Naive thymus-derived CD4-positive, alpha-beta T cell (primary cell): ENCODE measurements around the gene CEP85. TPM values are rescaled to one million over a fixed set of nuclear protein-coding genes. Genes with fewer than 3 reads are reported as not detected.

Experiments used
- polyA plus RNA-seq, 2 donors: library from polyadenylated mRNA; unstranded; fragments of 300-500 nt; fragmentation: Illumina TruSeq; gene quantifications; one replicate each; pipeline ENCODE4 v1.2.3, GENCODE V29; 2021
- total RNA-seq, 6 experiments: library from RNA in 5 of 6; stranded (reverse) in 5 of 6; gene quantifications; 1 replicate in 5 of 6; 2 replicates in 1 of 6; pipeline ENCODE4 v1.2.3 and lab custom pipeline; 2021 to 2026

The CEP85 gene
- total and polyA plus RNA-seq, 7 experiments from 2014 or later, result 5.4 to 34.8 (median 18.1) TPM

Other genes starting within 250 kb of the CEP85 start
- 10 to 100 TPM; 11.4 to 36.0 (median 12.7) TPM for gene PAFAH2, start 236.1 kb upstream of the CEP85 start, total RNA-seq
- gene PAFAH2, start 236.1 kb upstream of the CEP85 start, polyA plus RNA-seq, result 10 to 100 TPM; 19.5 to 23.7 TPM
- gene EXTL1, start 212.4 kb upstream of the CEP85 start, total RNA-seq, result under 1 TPM in 2 of 5 experiments, not detected in 3; 0.14 to 0.32 TPM
- gene EXTL1, start 212.4 kb upstream of the CEP85 start, polyA plus RNA-seq, result not detected
- gene SLC30A2, start 188.1 kb upstream of the CEP85 start, total RNA-seq, result not detected
- gene SLC30A2, start 188.1 kb upstream of the CEP85 start, polyA plus RNA-seq, result not detected
- not detected for gene TRIM63, start 166.6 kb upstream of the CEP85 start, total RNA-seq
- gene TRIM63, start 166.6 kb upstream of the CEP85 start, polyA plus RNA-seq, result not detected
- gene PDIK1L, start 122.4 kb upstream of the CEP85 start, total RNA-seq, result 10 to 100 TPM in 4 of 5 experiments, 1 to 10 TPM in 1; 9.1 to 29.6 (median 20.3) TPM
- 1 to 10 TPM; 4.7 to 7.4 TPM for gene PDIK1L, start 122.4 kb upstream of the CEP85 start, polyA plus RNA-seq
- gene FAM110D, start 75.1 kb upstream of the CEP85 start, total RNA-seq, result not detected
- gene FAM110D, start 75.1 kb upstream of the CEP85 start, polyA plus RNA-seq, result not detected
- not detected for gene C1orf232, start 65.2 kb upstream of the CEP85 start, total RNA-seq
- not detected for gene C1orf232, start 65.2 kb upstream of the CEP85 start, polyA plus RNA-seq
- 10 to 100 TPM in 2 of 5 experiments, 1 to 10 TPM in 3; 7.8 to 36.3 (median 9.6) TPM for gene ZNF593, start 64.3 kb upstream of the CEP85 start, total RNA-seq
- 10 to 100 TPM; 22.2 to 25.3 TPM for gene ZNF593, start 64.3 kb upstream of the CEP85 start, polyA plus RNA-seq
- gene ZNF593OS, start 62.4 kb upstream of the CEP85 start, total RNA-seq, result not detected
- under 1 TPM in 1 of 2 donors, not detected in 1; 0.97 TPM for gene ZNF593OS, start 62.4 kb upstream of the CEP85 start, polyA plus RNA-seq
- 1 to 10 TPM; 2.4 to 7.5 (median 4.6) TPM for gene CNKSR1, start 56.7 kb upstream of the CEP85 start, total RNA-seq
- 1 to 10 TPM in 1 of 2 donors, under 1 TPM in 1; 0.63 to 1.4 TPM for gene CNKSR1, start 56.7 kb upstream of the CEP85 start, polyA plus RNA-seq
- not detected for gene CATSPER4, start 43.6 kb upstream of the CEP85 start, total RNA-seq
- not detected for gene CATSPER4, start 43.6 kb upstream of the CEP85 start, polyA plus RNA-seq
- gene SH3BGRL3, start 45.9 kb downstream of the CEP85 start, total RNA-seq, result 100 to 1,000 TPM; 156 to 636 (median 224) TPM
- gene SH3BGRL3, start 45.9 kb downstream of the CEP85 start, polyA plus RNA-seq, result 100 to 1,000 TPM; 569 to 630 TPM
- gene UBXN11, start 72.4 kb downstream of the CEP85 start, total RNA-seq, result 100 to 1,000 TPM in 3 of 5 experiments, 10 to 100 TPM in 2; 35.7 to 131 (median 124) TPM
- 10 to 100 TPM; 10.5 to 13.6 TPM for gene UBXN11, start 72.4 kb downstream of the CEP85 start, polyA plus RNA-seq
- 1,000 to 10,000 TPM in 3 of 5 experiments, 100 to 1,000 TPM in 2; 719 to 1,390 (median 1,130) TPM for gene CD52, start 83.8 kb downstream of the CEP85 start, total RNA-seq
- gene CD52, start 83.8 kb downstream of the CEP85 start, polyA plus RNA-seq, result 1,000 to 10,000 TPM; 7,628 to 8,133 TPM
- gene CRYBG2, start 119.9 kb downstream of the CEP85 start, total RNA-seq, result 1 to 10 TPM in 3 of 5 experiments, under 1 TPM in 1, not detected in 1; 0.59 to 1.5 (median 1.2) TPM
- 1 to 10 TPM in 1 of 2 donors, not detected in 1; 1.1 TPM for gene CRYBG2, start 119.9 kb downstream of the CEP85 start, polyA plus RNA-seq
- 1 to 10 TPM in 1 of 5 experiments, under 1 TPM in 2, not detected in 2; 0.22 to 6.3 (median 0.51) TPM for gene ZNF683, start 138.6 kb downstream of the CEP85 start, total RNA-seq
- not detected for gene ZNF683, start 138.6 kb downstream of the CEP85 start, polyA plus RNA-seq
- gene LIN28A, start 176.6 kb downstream of the CEP85 start, total RNA-seq, result not detected
- not detected for gene LIN28A, start 176.6 kb downstream of the CEP85 start, polyA plus RNA-seq
- gene DHDDS, start 198.1 kb downstream of the CEP85 start, total RNA-seq, result 10 to 100 TPM; 28.1 to 58.9 (median 37.7) TPM
- 10 to 100 TPM; 20.7 to 23.8 TPM for gene DHDDS, start 198.1 kb downstream of the CEP85 start, polyA plus RNA-seq
- gene HMGN2, start 238.2 kb downstream of the CEP85 start, total RNA-seq, result 100 to 1,000 TPM; 304 to 783 (median 360) TPM
- gene HMGN2, start 238.2 kb downstream of the CEP85 start, polyA plus RNA-seq, result 100 to 1,000 TPM; 784 to 901 TPM